ENCODE results near the gene TRUB1.

Gene TRUB1

DNA sequence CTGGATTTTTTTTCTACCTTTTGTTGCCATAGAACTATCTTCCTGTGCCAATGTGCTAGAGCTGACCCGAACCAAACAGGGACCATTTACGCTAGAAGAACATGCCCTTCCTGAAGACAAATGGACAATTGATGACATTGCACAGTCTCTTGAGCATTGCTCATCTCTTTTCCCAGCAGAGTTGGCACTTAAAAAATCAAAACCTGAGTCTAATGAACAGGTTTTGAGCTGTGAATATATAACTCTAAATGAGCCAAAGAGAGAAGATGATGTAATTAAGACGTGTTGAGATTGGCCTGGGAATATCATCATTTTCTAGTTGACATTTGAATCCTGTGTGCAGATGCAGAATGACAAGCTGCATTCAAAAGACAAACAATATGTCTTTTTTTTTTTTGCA lies 37.1 kb downstream of the TRUB1 start:
- H4K20me1 ChIP-seq (ENCODE audit: insufficient read depth, low read length): no peaks in the 10 kb centered on the region
- peaks cover 3% of the 10 kb centered on the region for H3K36me3 ChIP-seq (replicated peaks; ENCODE audit: low read depth, low read length)
- no peak for TF ChIP-seq CTCF (IDR thresholded peaks at IDR 0.05; ENCODE audit: low read depth, low read length)
- no peak for TF ChIP-seq EZH2phosphoT487 (IDR thresholded peaks at IDR 0.05; ENCODE audit: low read depth)

DNA sequence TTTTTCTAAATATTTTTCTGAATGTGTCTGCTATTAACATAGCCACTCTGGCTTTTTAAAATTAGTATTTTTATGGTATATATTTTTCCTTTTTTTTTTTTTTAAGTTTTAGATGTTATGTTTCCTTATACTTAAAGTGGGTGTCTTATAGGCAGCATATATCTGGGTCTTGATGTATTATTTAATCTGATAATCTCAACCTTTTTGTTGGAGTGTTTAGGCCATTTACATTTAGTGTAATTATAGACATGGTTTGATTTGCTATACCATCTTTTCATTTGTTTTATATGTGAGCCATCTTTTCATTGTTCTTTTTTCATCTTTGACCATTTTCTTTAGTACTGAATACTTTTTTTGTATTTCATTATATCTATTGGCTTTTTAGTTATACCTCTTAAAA lies 45.0 kb downstream of the TRUB1 start:
- Histone ChIP-seq H3K4me3 (ENCODE audit: low read length) (no peak overlapping the region), H2AFZ (ENCODE audit: low read depth, low read length) (no peak overlapping the region), H3K9me3 (ENCODE audit: insufficient read depth, low read length) (no peaks in the 10 kb centered on the region; the same call in 1 of the 2 replicates), H3K36me3 (replicated peaks; ENCODE audit: low read depth, low read length) (peaks cover 24% of the 10 kb centered on the region), H4K20me1 (ENCODE audit: insufficient read depth, low read length) (no peaks in the 10 kb centered on the region), H3K27ac (ENCODE audit: low read length) (no peak overlapping the region), H3K4me2 (ENCODE audit: low read length) (no peak overlapping the region), H3K79me2 (ENCODE audit: low read length) (no peaks in the 10 kb centered on the region), H3K4me1 (ENCODE audit: low read length) (no peaks in the 10 kb centered on the region), H3K9ac (ENCODE audit: low read length) (no peak overlapping the region), H3K27me3 (ENCODE audit: low read depth, low read length) (no peaks in the 10 kb centered on the region)
- TF ChIP-seq CTCF (IDR thresholded peaks at IDR 0.05; ENCODE audit: low read depth, low read length) (no peak), EZH2phosphoT487 (IDR thresholded peaks at IDR 0.05; ENCODE audit: low read depth) (no peak)

More for the DNA sequence above, 37.1 kb downstream of the TRUB1 start:
- no peaks in the 10 kb centered on the region for H3K9me3 ChIP-seq (ENCODE audit: insufficient read depth, low read length)
- no peak overlapping the region for H3K9ac ChIP-seq (ENCODE audit: low read length)
- no peak overlapping the region for H3K27ac ChIP-seq (ENCODE audit: low read length)
- H3K79me2 ChIP-seq (ENCODE audit: low read length): no peaks in the 10 kb centered on the region
- no peaks in the 10 kb centered on the region for H3K27me3 ChIP-seq (ENCODE audit: low read depth, low read length)
- no peaks in the 10 kb centered on the region for H3K4me1 ChIP-seq (ENCODE audit: low read length)
- no peak overlapping the region for H3K4me2 ChIP-seq (ENCODE audit: low read length)
- no peak overlapping the region for H3K4me3 ChIP-seq (ENCODE audit: low read length)
- H2AFZ ChIP-seq (ENCODE audit: low read depth, low read length): no peak overlapping the region

- TF ChIP-seq CTCF (IDR thresholded peaks at IDR 0.05; ENCODE audit: low read depth, low read length) (no peak), EZH2phosphoT487 (IDR thresholded peaks at IDR 0.05; ENCODE audit: low read depth) (no peak)
- Histone ChIP-seq H4K20me1 (ENCODE audit: insufficient read depth, low read length) (no peaks in the 10 kb centered on the region), H3K27ac (ENCODE audit: low read length) (no peak overlapping the region), H3K79me2 (ENCODE audit: low read length) (no peaks in the 10 kb centered on the region), H3K4me2 (ENCODE audit: low read length) (no peak overlapping the region), H3K9me3 (ENCODE audit: insufficient read depth, low read length) (no peaks in the 10 kb centered on the region; the same call in 1 of the 2 replicates), H2AFZ (ENCODE audit: low read depth, low read length) (no peak overlapping the region), H3K27me3 (ENCODE audit: low read depth, low read length) (no peaks in the 10 kb centered on the region), H3K4me3 (ENCODE audit: low read length) (no peak overlapping the region), H3K36me3 (replicated peaks; ENCODE audit: low read depth, low read length) (peaks cover 13% of the 10 kb centered on the region), H3K9ac (ENCODE audit: low read length) (no peak overlapping the region), H3K4me1 (ENCODE audit: low read length) (peaks cover 11% of the 10 kb centered on the region)
Observed at GRCh38 chr10:114987995-114988394, 50.0 kb downstream of the TRUB1 start.

- Histone ChIP-seq H3K9ac (ENCODE audit: low read length) (no peak overlapping the region), H3K4me3 (ENCODE audit: low read length) (no peak overlapping the region), H3K4me1 (ENCODE audit: low read length) (peaks cover 11% of the 10 kb centered on the region), H3K4me2 (ENCODE audit: low read length) (peak overlapping the region; percentile 9; the same call in 1 of the 2 replicates), H2AFZ (ENCODE audit: low read depth, low read length) (no peak overlapping the region), H3K36me3 (replicated peaks; ENCODE audit: low read depth, low read length) (peaks cover 2% of the 10 kb centered on the region), H4K20me1 (ENCODE audit: insufficient read depth, low read length) (no peaks in the 10 kb centered on the region), H3K9me3 (ENCODE audit: insufficient read depth, low read length) (no peaks in the 10 kb centered on the region), H3K27ac (ENCODE audit: low read length) (no peak overlapping the region), H3K79me2 (ENCODE audit: low read length) (no peaks in the 10 kb centered on the region), H3K27me3 (ENCODE audit: low read depth, low read length) (no peaks in the 10 kb centered on the region)
- TF ChIP-seq CTCF (IDR thresholded peaks at IDR 0.05; ENCODE audit: low read depth, low read length) (no peak), EZH2phosphoT487 (IDR thresholded peaks at IDR 0.05; ENCODE audit: low read depth) (no peak)
Observed at GRCh38 chr10:114990586-114990985, 52.6 kb downstream of the TRUB1 start.

Measured in OCI-LY3 (cell line).